SK-N-SH (cell line): ENCODE measurements around the gene RHOA.

Experiments used
- EZH2phosphoT487 ChIP-seq: fragments of 200-600 bp; sonication (generic); IDR thresholded peaks from 2 replicates; pipeline ENCODE4 v1.6.1; 2017; ENCODE audit warnings: low read depth, mixed run types, mild to moderate bottlenecking, antibody characterized with exemption, moderate library complexity, borderline replicate concordance
- MEF2A ChIP-seq: IDR thresholded peaks from 2 replicates; pipeline ENCODE4 v1.4.0; 2012; ENCODE audit warnings: low read depth, borderline replicate concordance
- POLR2AphosphoS5 ChIP-seq: IDR thresholded peaks from 2 replicates; pipeline ENCODE4 v1.6.1; 2012; ENCODE audit warnings: low read depth, low read length
- RAD21 ChIP-seq: IDR thresholded peaks from 2 replicates; pipeline ENCODE4 v1.6.1; 2012; ENCODE audit warnings: mild to moderate bottlenecking, low read length
- YY1 ChIP-seq: IDR thresholded peaks from 2 replicates; pipeline ENCODE4 v1.4.0; 2012; ENCODE audit warnings: low read depth, mild to moderate bottlenecking
- TF ChIP-seq, protein P1 (sequence below): fragments of 200-600 bp; sonication (generic); IDR thresholded peaks from 2 replicates; pipeline ENCODE4 v1.6.1; 2017; ENCODE audit warnings: antibody characterized with exemption, mild to moderate bottlenecking, moderate library complexity
- TF ChIP-seq, protein P2 (sequence below): IDR thresholded peaks from 2 replicates; pipeline ENCODE4 v1.6.1; 2012; ENCODE audit warnings: mild to moderate bottlenecking, low read depth, low read length, moderate library complexity
- TF ChIP-seq, protein P3 (sequence below): IDR thresholded peaks from 2 replicates; pipeline ENCODE4 v1.4.0; 2012; ENCODE audit warnings: low read depth, borderline replicate concordance

- TF ChIP-seq, protein P1, sequence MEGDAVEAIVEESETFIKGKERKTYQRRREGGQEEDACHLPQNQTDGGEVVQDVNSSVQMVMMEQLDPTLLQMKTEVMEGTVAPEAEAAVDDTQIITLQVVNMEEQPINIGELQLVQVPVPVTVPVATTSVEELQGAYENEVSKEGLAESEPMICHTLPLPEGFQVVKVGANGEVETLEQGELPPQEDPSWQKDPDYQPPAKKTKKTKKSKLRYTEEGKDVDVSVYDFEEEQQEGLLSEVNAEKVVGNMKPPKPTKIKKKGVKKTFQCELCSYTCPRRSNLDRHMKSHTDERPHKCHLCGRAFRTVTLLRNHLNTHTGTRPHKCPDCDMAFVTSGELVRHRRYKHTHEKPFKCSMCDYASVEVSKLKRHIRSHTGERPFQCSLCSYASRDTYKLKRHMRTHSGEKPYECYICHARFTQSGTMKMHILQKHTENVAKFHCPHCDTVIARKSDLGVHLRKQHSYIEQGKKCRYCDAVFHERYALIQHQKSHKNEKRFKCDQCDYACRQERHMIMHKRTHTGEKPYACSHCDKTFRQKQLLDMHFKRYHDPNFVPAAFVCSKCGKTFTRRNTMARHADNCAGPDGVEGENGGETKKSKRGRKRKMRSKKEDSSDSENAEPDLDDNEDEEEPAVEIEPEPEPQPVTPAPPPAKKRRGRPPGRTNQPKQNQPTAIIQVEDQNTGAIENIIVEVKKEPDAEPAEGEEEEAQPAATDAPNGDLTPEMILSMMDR, result no peak
- TF ChIP-seq POLR2AphosphoS5 (no peak), MEF2A (no peak), YY1 (no peak), RAD21 (no peak), EZH2phosphoT487 (no peak)
- TF ChIP-seq, protein P2, sequence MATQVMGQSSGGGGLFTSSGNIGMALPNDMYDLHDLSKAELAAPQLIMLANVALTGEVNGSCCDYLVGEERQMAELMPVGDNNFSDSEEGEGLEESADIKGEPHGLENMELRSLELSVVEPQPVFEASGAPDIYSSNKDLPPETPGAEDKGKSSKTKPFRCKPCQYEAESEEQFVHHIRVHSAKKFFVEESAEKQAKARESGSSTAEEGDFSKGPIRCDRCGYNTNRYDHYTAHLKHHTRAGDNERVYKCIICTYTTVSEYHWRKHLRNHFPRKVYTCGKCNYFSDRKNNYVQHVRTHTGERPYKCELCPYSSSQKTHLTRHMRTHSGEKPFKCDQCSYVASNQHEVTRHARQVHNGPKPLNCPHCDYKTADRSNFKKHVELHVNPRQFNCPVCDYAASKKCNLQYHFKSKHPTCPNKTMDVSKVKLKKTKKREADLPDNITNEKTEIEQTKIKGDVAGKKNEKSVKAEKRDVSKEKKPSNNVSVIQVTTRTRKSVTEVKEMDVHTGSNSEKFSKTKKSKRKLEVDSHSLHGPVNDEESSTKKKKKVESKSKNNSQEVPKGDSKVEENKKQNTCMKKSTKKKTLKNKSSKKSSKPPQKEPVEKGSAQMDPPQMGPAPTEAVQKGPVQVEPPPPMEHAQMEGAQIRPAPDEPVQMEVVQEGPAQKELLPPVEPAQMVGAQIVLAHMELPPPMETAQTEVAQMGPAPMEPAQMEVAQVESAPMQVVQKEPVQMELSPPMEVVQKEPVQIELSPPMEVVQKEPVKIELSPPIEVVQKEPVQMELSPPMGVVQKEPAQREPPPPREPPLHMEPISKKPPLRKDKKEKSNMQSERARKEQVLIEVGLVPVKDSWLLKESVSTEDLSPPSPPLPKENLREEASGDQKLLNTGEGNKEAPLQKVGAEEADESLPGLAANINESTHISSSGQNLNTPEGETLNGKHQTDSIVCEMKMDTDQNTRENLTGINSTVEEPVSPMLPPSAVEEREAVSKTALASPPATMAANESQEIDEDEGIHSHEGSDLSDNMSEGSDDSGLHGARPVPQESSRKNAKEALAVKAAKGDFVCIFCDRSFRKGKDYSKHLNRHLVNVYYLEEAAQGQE, result no peak
- TF ChIP-seq, protein P3, sequence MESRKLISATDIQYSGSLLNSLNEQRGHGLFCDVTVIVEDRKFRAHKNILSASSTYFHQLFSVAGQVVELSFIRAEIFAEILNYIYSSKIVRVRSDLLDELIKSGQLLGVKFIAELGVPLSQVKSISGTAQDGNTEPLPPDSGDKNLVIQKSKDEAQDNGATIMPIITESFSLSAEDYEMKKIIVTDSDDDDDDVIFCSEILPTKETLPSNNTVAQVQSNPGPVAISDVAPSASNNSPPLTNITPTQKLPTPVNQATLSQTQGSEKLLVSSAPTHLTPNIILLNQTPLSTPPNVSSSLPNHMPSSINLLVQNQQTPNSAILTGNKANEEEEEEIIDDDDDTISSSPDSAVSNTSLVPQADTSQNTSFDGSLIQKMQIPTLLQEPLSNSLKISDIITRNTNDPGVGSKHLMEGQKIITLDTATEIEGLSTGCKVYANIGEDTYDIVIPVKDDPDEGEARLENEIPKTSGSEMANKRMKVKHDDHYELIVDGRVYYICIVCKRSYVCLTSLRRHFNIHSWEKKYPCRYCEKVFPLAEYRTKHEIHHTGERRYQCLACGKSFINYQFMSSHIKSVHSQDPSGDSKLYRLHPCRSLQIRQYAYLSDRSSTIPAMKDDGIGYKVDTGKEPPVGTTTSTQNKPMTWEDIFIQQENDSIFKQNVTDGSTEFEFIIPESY, result no peak
Observed at GRCh38 chr3:49460956-49461355, 49.2 kb upstream of the RHOA start.
